ENCODE measurements around the gene CNTD1.
"Not testable (repeated sequence)": the region's sequence is repeated elsewhere in the genome, so short reads cannot be mapped to it uniquely, and the experiment has no call there.

DNA sequence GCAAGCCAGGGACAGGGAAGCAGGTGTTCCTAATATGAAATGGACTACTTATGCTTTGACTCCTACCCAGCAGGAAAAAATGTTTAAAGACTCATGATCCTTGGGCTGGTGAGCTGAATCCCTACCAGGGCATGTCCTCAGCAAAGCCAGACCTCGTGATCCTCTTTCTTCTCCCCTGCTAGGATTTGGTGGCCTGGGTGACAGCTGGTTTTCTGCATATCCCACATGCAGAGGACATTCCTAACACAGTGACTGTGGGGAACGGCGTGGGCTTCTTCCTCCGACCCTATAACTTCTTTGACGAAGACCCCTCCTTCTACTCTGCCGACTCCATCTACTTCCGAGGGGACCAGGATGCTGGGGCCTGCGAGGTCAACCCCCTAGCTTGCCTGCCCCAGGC, 57.4 kb downstream of the CNTD1 start:
- TF ChIP-seq, protein P1, sequence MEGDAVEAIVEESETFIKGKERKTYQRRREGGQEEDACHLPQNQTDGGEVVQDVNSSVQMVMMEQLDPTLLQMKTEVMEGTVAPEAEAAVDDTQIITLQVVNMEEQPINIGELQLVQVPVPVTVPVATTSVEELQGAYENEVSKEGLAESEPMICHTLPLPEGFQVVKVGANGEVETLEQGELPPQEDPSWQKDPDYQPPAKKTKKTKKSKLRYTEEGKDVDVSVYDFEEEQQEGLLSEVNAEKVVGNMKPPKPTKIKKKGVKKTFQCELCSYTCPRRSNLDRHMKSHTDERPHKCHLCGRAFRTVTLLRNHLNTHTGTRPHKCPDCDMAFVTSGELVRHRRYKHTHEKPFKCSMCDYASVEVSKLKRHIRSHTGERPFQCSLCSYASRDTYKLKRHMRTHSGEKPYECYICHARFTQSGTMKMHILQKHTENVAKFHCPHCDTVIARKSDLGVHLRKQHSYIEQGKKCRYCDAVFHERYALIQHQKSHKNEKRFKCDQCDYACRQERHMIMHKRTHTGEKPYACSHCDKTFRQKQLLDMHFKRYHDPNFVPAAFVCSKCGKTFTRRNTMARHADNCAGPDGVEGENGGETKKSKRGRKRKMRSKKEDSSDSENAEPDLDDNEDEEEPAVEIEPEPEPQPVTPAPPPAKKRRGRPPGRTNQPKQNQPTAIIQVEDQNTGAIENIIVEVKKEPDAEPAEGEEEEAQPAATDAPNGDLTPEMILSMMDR (IDR thresholded peaks at IDR 0.05) = not testable (repeated sequence)
- TF ChIP-seq POLR2A (IDR thresholded peaks at IDR 0.05) = not testable (repeated sequence)

All from lower leg skin (tissue), 3 donors.